ENCODE measurements around the gene RASSF7.
A peak's percentile ranks its signal among the peaks of the same experiment; 100 is the strongest.

RASSF7 gene

GRCh38 chr11:597166-597725, 36.5 kb downstream of the RASSF7 start:
- H3K27ac ChIP-seq, result no peak overlapping the region
- no peak; the same call in 1 of the 2 replicates for TF ChIP-seq CTCF (conservative IDR thresholded peaks at IDR 0.05)

- no peak for TF ChIP-seq CTCF (conservative IDR thresholded peaks at IDR 0.05)
- no peak overlapping the region for H3K27ac ChIP-seq
These were observed 37.4 kb downstream of the RASSF7 start for GRCh38 chr11:598005-598680.

GRCh38 chr11:601573-602245, 40.9 kb downstream of the RASSF7 start:
- H3K27ac ChIP-seq, result no peak overlapping the region
- TF ChIP-seq CTCF (conservative IDR thresholded peaks at IDR 0.05), result no peak

GRCh38 chr11:603154-603553, 42.4 kb downstream of the RASSF7 start:
- no peak overlapping the region for H3K27ac ChIP-seq
- no peak for TF ChIP-seq CTCF (conservative IDR thresholded peaks at IDR 0.05)

- peak overlapping the region; percentile 45 for H3K27ac ChIP-seq
- TF ChIP-seq CTCF (conservative IDR thresholded peaks at IDR 0.05), result no peak
These were observed 44.7 kb downstream of the RASSF7 start for GRCh38 chr11:605286-606129.

GRCh38 chr11:606245-606644, 45.5 kb downstream of the RASSF7 start:
- TF ChIP-seq CTCF (conservative IDR thresholded peaks at IDR 0.05), result no peak
- H3K27ac ChIP-seq, result peak overlapping the region; percentile 45
